ENCODE results near the gene RNF130.

RNF130 gene

GRCh38 chr5:180026734-180027458 lies 44.7 kb downstream of the RNF130 start:
- TF ChIP-seq ARNTL (CRISPR knock-in tag; IDR thresholded peaks at IDR 0.05; ENCODE audit: borderline replicate concordance, low read depth): no peak
- no peak for TF ChIP-seq ZNF8 (CRISPR knock-in tag; IDR thresholded peaks at IDR 0.05)
- TF ChIP-seq TSHZ2 (CRISPR knock-in tag; IDR thresholded peaks at IDR 0.05): no peak
- TF ChIP-seq GLIS3 (CRISPR knock-in tag; IDR thresholded peaks at IDR 0.05): no peak
- TF ChIP-seq ZNF565 (CRISPR knock-in tag; conservative IDR thresholded peaks at IDR 0.05; ENCODE audit: low read depth): no peak
- no peak for TF ChIP-seq POU6F1 (CRISPR knock-in tag; IDR thresholded peaks at IDR 0.05; ENCODE audit: borderline replicate concordance, low read depth)
- TF ChIP-seq ESRRG (CRISPR knock-in tag; IDR thresholded peaks at IDR 0.05): no peak
- TF ChIP-seq ZFP30 (CRISPR knock-in tag; IDR thresholded peaks at IDR 0.05): no peak
- TF ChIP-seq TOX (CRISPR knock-in tag; IDR thresholded peaks at IDR 0.05; ENCODE audit: borderline replicate concordance): no peak
- no peak for TF ChIP-seq CSRNP3 (CRISPR knock-in tag; IDR thresholded peaks at IDR 0.05)
- TF ChIP-seq CSDC2 (CRISPR knock-in tag; IDR thresholded peaks at IDR 0.05): no peak
- TF ChIP-seq SNAI2 (CRISPR knock-in tag; IDR thresholded peaks at IDR 0.05): no peak
- TF ChIP-seq CREB5 (CRISPR knock-in tag; IDR thresholded peaks at IDR 0.05; ENCODE audit: low read depth): no peak
- no peak for TF ChIP-seq PATZ1 (CRISPR knock-in tag; IDR thresholded peaks at IDR 0.05; ENCODE audit: borderline replicate concordance)
- TF ChIP-seq OSR1 (CRISPR knock-in tag; IDR thresholded peaks at IDR 0.05): no peak
- ATAC-seq: peak; percentile 48

- ATAC-seq: peak; percentile 74
- TF ChIP-seq TCF4 (CRISPR knock-in tag; IDR thresholded peaks at IDR 0.05; ENCODE audit: borderline replicate concordance) (peak; percentile 19; the same call in 1 of the 2 replicates), CREB5 (CRISPR knock-in tag; IDR thresholded peaks at IDR 0.05; ENCODE audit: low read depth) (peak; percentile 74; the same call in 1 of the 2 replicates), TOX (CRISPR knock-in tag; IDR thresholded peaks at IDR 0.05; ENCODE audit: borderline replicate concordance) (no peak), ISL1 (CRISPR knock-in tag; IDR thresholded peaks at IDR 0.05) (peak; percentile 13; the same call in 1 of the 2 replicates), ZFP3 (CRISPR knock-in tag; IDR thresholded peaks at IDR 0.05) (0 out of 2 replicates have a peak, but pooled peaks have one; percentile 46), CSDC2 (CRISPR knock-in tag; IDR thresholded peaks at IDR 0.05) (peak; percentile 64; the same call in 1 of the 2 replicates)
Measured at GRCh38 chr5:180026320-180026719, 45.2 kb downstream of the RNF130 start.

GRCh38 chr5:180021900-180022299 lies 49.7 kb downstream of the RNF130 start:
- no peak for ATAC-seq
- TF ChIP-seq GLIS3 (CRISPR knock-in tag; IDR thresholded peaks at IDR 0.05) (no peak), TOX (CRISPR knock-in tag; IDR thresholded peaks at IDR 0.05; ENCODE audit: borderline replicate concordance) (no peak), PATZ1 (CRISPR knock-in tag; IDR thresholded peaks at IDR 0.05; ENCODE audit: borderline replicate concordance) (no peak), ESRRG (CRISPR knock-in tag; IDR thresholded peaks at IDR 0.05) (no peak), SNAI2 (CRISPR knock-in tag; IDR thresholded peaks at IDR 0.05) (no peak), ZNF8 (CRISPR knock-in tag; IDR thresholded peaks at IDR 0.05) (no peak), POU6F1 (CRISPR knock-in tag; IDR thresholded peaks at IDR 0.05; ENCODE audit: borderline replicate concordance, low read depth) (no peak), OSR1 (CRISPR knock-in tag; IDR thresholded peaks at IDR 0.05) (no peak)

Data from SK-N-SH treated with all-trans-retinoic acid at 6 μM for 48 hours (cell line).